ENCODE measurements around the gene CLEC16A. TPM values are rescaled to one million over a fixed set of nuclear protein-coding genes. Genes with fewer than 3 reads are reported as not detected.

Gene CLEC16A
- total RNA-seq, 4 donors from 2014 or later, result 7.6 to 65.6 (median 28.0) TPM

- TF ChIP-seq POLR2A (IDR thresholded peaks at IDR 0.05) (no peak), CTCF (IDR thresholded peaks at IDR 0.05) (no peak)
- Histone ChIP-seq H3K4me3 (no peak overlapping the region), H3K27ac (peak overlapping the region; percentile 52 to 77), H3K36me3 (no peaks in the 10 kb centered on the region), H3K4me1 (peaks cover 0 to 3% of the 10 kb centered on the region in 2 donors), H3K27me3 (no peaks in the 10 kb centered on the region), H3K9me3 (no peaks in the 10 kb centered on the region)
- intact Hi-C loops (cut with DNase I; ENCODE audit: low total_unique reads), result no loop called here
- DNase-seq, result peak; percentile 63 to 85
These were observed 89.5 kb downstream of the CLEC16A start for GRCh38 chr16:11033629-11034420.

GRCh38 chr16:11034481-11034931, 90.1 kb downstream of the CLEC16A start:
- no peaks in the 10 kb centered on the region for H3K36me3 ChIP-seq
- TF ChIP-seq CTCF (IDR thresholded peaks at IDR 0.05), result no peak
- no peak for TF ChIP-seq POLR2A (IDR thresholded peaks at IDR 0.05)

GRCh38 chr16:11035096-11035495, 90.7 kb downstream of the CLEC16A start:
- intact Hi-C loops (cut with DNase I; ENCODE audit: low total_unique reads), result no loop called here
- peak overlapping the region in 1 of 2 donors; percentile 77 for H3K27ac ChIP-seq

More at GRCh38 chr16:11034481-11034931, 90.1 kb downstream of the CLEC16A start:
- no peak overlapping the region for H3K4me3 ChIP-seq
- H3K27me3 ChIP-seq, result no peaks in the 10 kb centered on the region
- intact Hi-C loops (cut with DNase I; ENCODE audit: low total_unique reads), result no loop called here
- no peaks in the 10 kb centered on the region for H3K9me3 ChIP-seq
- H3K27ac ChIP-seq, result peak overlapping the region; percentile 12 to 77
- DNase-seq, result peak; percentile 39 to 55
- H3K4me1 ChIP-seq, result peaks cover 0 to 3% of the 10 kb centered on the region in 2 donors

GRCh38 chr16:11036040-11036439, 91.7 kb downstream of the CLEC16A start:
- TF ChIP-seq POLR2A (IDR thresholded peaks at IDR 0.05), result no peak
- no peak for TF ChIP-seq CTCF (IDR thresholded peaks at IDR 0.05)
- Histone ChIP-seq H3K9me3 (no peaks in the 10 kb centered on the region), H3K27ac (no peak overlapping the region), H3K36me3 (no peaks in the 10 kb centered on the region), H3K4me3 (no peak overlapping the region), H3K4me1 (peaks cover 0 to 3% of the 10 kb centered on the region in 2 donors), H3K27me3 (no peaks in the 10 kb centered on the region)
- intact Hi-C loops (cut with DNase I; ENCODE audit: low total_unique reads), result no loop called here
- no peak for DNase-seq

More at GRCh38 chr16:11035096-11035495, 90.7 kb downstream of the CLEC16A start:
- Histone ChIP-seq H3K9me3 (no peaks in the 10 kb centered on the region), H3K4me1 (peaks cover 0 to 3% of the 10 kb centered on the region in 2 donors), H3K27me3 (no peaks in the 10 kb centered on the region), H3K36me3 (no peaks in the 10 kb centered on the region), H3K4me3 (no peak overlapping the region)
- DNase-seq, result no peak
- TF ChIP-seq POLR2A (IDR thresholded peaks at IDR 0.05) (no peak), CTCF (IDR thresholded peaks at IDR 0.05) (no peak)

- intact Hi-C loops (cut with DNase I; ENCODE audit: low total_unique reads), result no loop called here
- TF ChIP-seq POLR2A (IDR thresholded peaks at IDR 0.05) (no peak), CTCF (IDR thresholded peaks at IDR 0.05) (no peak)
- DNase-seq, result no peak
- Histone ChIP-seq H3K4me3 (no peak overlapping the region), H3K27ac (no peak overlapping the region), H3K4me1 (peaks cover 0 to 3% of the 10 kb centered on the region in 2 donors), H3K27me3 (no peaks in the 10 kb centered on the region), H3K36me3 (no peaks in the 10 kb centered on the region), H3K9me3 (no peaks in the 10 kb centered on the region)
These were observed 92.6 kb downstream of the CLEC16A start for GRCh38 chr16:11036868-11037410.
